SIG-M5 treated with dmso at 0.1 percent for 504 hours (cell line): Measurements from ENCODE around the gene SPATA45.
"Not testable (repeated sequence)": the region's sequence is repeated elsewhere in the genome, so short reads cannot be mapped to it uniquely, and the experiment has no call there.

ENCODE experiments used
- DNase-seq: peaks from one replicate; lab custom pipeline; 2025; ENCODE audit not compliant: unreplicated experiment; lab: John Stamatoyannopoulos, UW

SPATA45 gene

GRCh38 chr1:212833211-212834207, 13.9 kb downstream of the SPATA45 start:
- DNase-seq = not testable (repeated sequence)

- DNase-seq = no peak
These were observed 19.1 kb downstream of the SPATA45 start for GRCh38 chr1:212828395-212828794.

- DNase-seq = no peak
These were observed 19.6 kb downstream of the SPATA45 start for GRCh38 chr1:212827831-212828278.

GRCh38 chr1:212827171-212827776, 20.2 kb downstream of the SPATA45 start:
- no peak for DNase-seq

- no peak for DNase-seq
These were observed 21.5 kb downstream of the SPATA45 start for GRCh38 chr1:212825798-212826452.

GRCh38 chr1:212824201-212824600, 23.2 kb downstream of the SPATA45 start:
- DNase-seq = no peak

GRCh38 chr1:212822956-212823355, 24.5 kb downstream of the SPATA45 start:
- no peak for DNase-seq

GRCh38 chr1:212820969-212821368, 26.5 kb downstream of the SPATA45 start:
- no peak for DNase-seq

- DNase-seq = no peak
These were observed 27.7 kb downstream of the SPATA45 start for GRCh38 chr1:212819726-212820125.

- no peak for DNase-seq
These were observed 30.7 kb downstream of the SPATA45 start for GRCh38 chr1:212816567-212817278.

GRCh38 chr1:212814537-212815334, 32.7 kb downstream of the SPATA45 start:
- no peak for DNase-seq

- DNase-seq = no peak
These were observed 41.7 kb downstream of the SPATA45 start for GRCh38 chr1:212805767-212806166.

GRCh38 chr1:212797681-212798080, 49.8 kb downstream of the SPATA45 start:
- DNase-seq = no peak

- DNase-seq = peak; percentile 100
These were observed 52.9 kb downstream of the SPATA45 start for GRCh38 chr1:212794561-212795014.

GRCh38 chr1:212792396-212792908, 55.0 kb downstream of the SPATA45 start:
- DNase-seq = no peak

GRCh38 chr1:212791676-212792395, 55.6 kb downstream of the SPATA45 start, which contains the start of the genes NSL1 and TATDN3:
NSL1 (minus strand) TSS chr1:212791777; CDS start chr1:212791763, 14 bp downstream.
TATDN3 (plus strand) TSS chr1:212791894; CDS start chr1:212791922, 28 bp downstream.
- peak; percentile 85 for DNase-seq

GRCh38 chr1:212791261-212791675, 56.2 kb downstream of the SPATA45 start:
- DNase-seq = peak; percentile 82

GRCh38 chr1:212785871-212786270, 61.6 kb downstream of the SPATA45 start:
- DNase-seq = no peak

- DNase-seq = no peak
These were observed 63.5 kb downstream of the SPATA45 start for GRCh38 chr1:212783976-212784375.
